Left lung (tissue), 10 donors: ENCODE data around the gene DPP9. TPM values are rescaled to one million over a fixed set of nuclear protein-coding genes. Genes with fewer than 3 reads are reported as not detected.

Experiments
- ATAC-seq: fragments of 200-7000 bp; cut with Tn5 transposase; one replicate; pipeline ENCODE4 v1.9.1; 2020; ENCODE audit warnings: moderate library complexity
- DNase-seq, 4 donors: peaks; one replicate each; pipeline ENCODE4 v3.0.0-alpha.2; 2013 to 2020
- H3K27ac ChIP-seq, 2 donors: fragments of 200-600 bp; sonication (generic) in 1 of 2; one replicate each; pipeline versions ENCODE4 v1.5.0 to v1.8.0; 2020 to 2021
- H3K27me3 ChIP-seq, 2 donors: fragments of 200-600 bp; sonication (generic) in 1 of 2; one replicate each; pipeline versions ENCODE4 v1.5.0 to v1.8.0; 2020 to 2021
- H3K36me3 ChIP-seq, 2 donors: fragments of 200-600 bp; sonication (generic) in 1 of 2; one replicate each; pipeline versions ENCODE4 v1.5.0 to v1.8.0; 2020 to 2021
- H3K4me1 ChIP-seq, 2 donors: fragments of 200-600 bp; one replicate each; pipeline ENCODE4 v1.8.0; 2021
- H3K4me3 ChIP-seq, 2 donors: fragments of 200-600 bp; sonication (generic) in 1 of 2; one replicate each; pipeline versions ENCODE4 v1.5.0 to v1.8.0; 2020 to 2021; ENCODE audit warnings: mild to moderate bottlenecking in 1 of 2
- H3K9me3 ChIP-seq, 2 donors: fragments of 200-600 bp; sonication (generic) in 1 of 2; one replicate each; pipeline versions ENCODE4 v1.5.0 to v1.8.0; 2020 to 2021
- CTCF ChIP-seq, 2 donors: fragments of 200-600 bp; sonication (generic) in 1 of 2; IDR thresholded peaks; one replicate each; pipeline versions ENCODE4 v1.5.0 to v1.8.0; 2021; ENCODE audit warnings: antibody characterized with exemption in 2 of 2
- intact Hi-C, 2 donors: fragments of 100-400 bp; cut with DNase I; formaldehyde crosslinking; loops; one replicate each; pipeline versions ENCODE4 v1.11.2 to v1.14.2; 2022
- polyA plus RNA-seq, 6 donors: library from polyadenylated mRNA; unstranded; fragments of 120-200 nt; gene quantifications; one replicate each; pipeline ENCODE4 v1.2.1, GENCODE V29; 2013; ENCODE audit not compliant: insufficient read length in 6 of 6
- total RNA-seq, 2 donors: library from RNA; stranded (reverse); fragmentation: NEBNext Ultra II Directional; extraction: Animal tissue kit (Norgen Biotek cat#: 25700); gene quantifications; one replicate each; pipeline ENCODE4 v1.2.1, GENCODE V29; 2021
- donor health status: DM: no; HTN: yes; CAD: no.
- donor health status: DM: no; HTN: no; CAD: no.

DPP9 gene
- total and polyA plus RNA-seq, 8 donors: 25.2 to 95.5 (median 31.3) TPM

- Histone ChIP-seq H3K27me3 (no peaks in the 10 kb centered on the region), H3K4me1 (peaks cover 12 to 42% of the 10 kb centered on the region in 2 donors), H3K4me3 (no peak overlapping the region), H3K27ac (peak overlapping the region; percentile 19 to 33), H3K36me3 (peaks cover 0 to 100% of the 10 kb centered on the region in 2 donors), H3K9me3 (no peaks in the 10 kb centered on the region)
- intact Hi-C loops: no loop called here
- ATAC-seq: no peak
- DNase-seq: no peak
- TF ChIP-seq CTCF (IDR thresholded peaks at IDR 0.05): no peak
These were observed 9.6 kb downstream of the DPP9 start for GRCh38 chr19:4714016-4714415.

GRCh38 chr19:4713384-4713951 lies 10.2 kb downstream of the DPP9 start:
- Histone ChIP-seq H3K4me3 (no peak overlapping the region), H3K4me1 (peaks cover 9 to 38% of the 10 kb centered on the region in 2 donors), H3K36me3 (peaks cover 0 to 100% of the 10 kb centered on the region in 2 donors), H3K9me3 (no peaks in the 10 kb centered on the region), H3K27me3 (no peaks in the 10 kb centered on the region), H3K27ac (peak overlapping the region; percentile 19 to 33)
- ATAC-seq (peak; percentile 33), DNase-seq (peak in 1 of 4 donors; percentile 72)
- TF ChIP-seq CTCF (IDR thresholded peaks at IDR 0.05): no peak
- intact Hi-C loops: no loop called here

GRCh38 chr19:4712771-4713170 lies 10.9 kb downstream of the DPP9 start:
- H3K4me1 ChIP-seq: peaks cover 4 to 33% of the 10 kb centered on the region in 2 donors
- H3K27me3 ChIP-seq: no peaks in the 10 kb centered on the region
- no peak for ATAC-seq
- H3K4me3 ChIP-seq: no peak overlapping the region
- H3K36me3 ChIP-seq: peaks cover 0 to 93% of the 10 kb centered on the region in 2 donors
- H3K27ac ChIP-seq: no peak overlapping the region
- intact Hi-C loops: no loop called here
- TF ChIP-seq CTCF (IDR thresholded peaks at IDR 0.05): no peak
- no peaks in the 10 kb centered on the region for H3K9me3 ChIP-seq
- DNase-seq: no peak

GRCh38 chr19:4711211-4711610 lies 12.4 kb downstream of the DPP9 start:
- H3K4me1 ChIP-seq: peaks cover 4 to 28% of the 10 kb centered on the region in 2 donors
- no peak overlapping the region for H3K27ac ChIP-seq
- ATAC-seq: no peak
- no peak for TF ChIP-seq CTCF (IDR thresholded peaks at IDR 0.05)
- no peak for DNase-seq
- no peaks in the 10 kb centered on the region for H3K27me3 ChIP-seq
- H3K4me3 ChIP-seq: no peak overlapping the region
- peaks cover 0 to 87% of the 10 kb centered on the region in 2 donors for H3K36me3 ChIP-seq
- no peaks in the 10 kb centered on the region for H3K9me3 ChIP-seq
- intact Hi-C loops: no loop called here

- no peaks in the 10 kb centered on the region for H3K27me3 ChIP-seq
- intact Hi-C loops: no loop called here
- no peak for TF ChIP-seq CTCF (IDR thresholded peaks at IDR 0.05)
- ATAC-seq (no peak), DNase-seq (no peak)
- peaks cover 4 to 29% of the 10 kb centered on the region in 2 donors for H3K4me1 ChIP-seq
- peak overlapping the region in 1 of 2 donors; percentile 3 for H3K27ac ChIP-seq
- no peak overlapping the region for H3K4me3 ChIP-seq
- H3K9me3 ChIP-seq: no peaks in the 10 kb centered on the region
- H3K36me3 ChIP-seq: peaks cover 0 to 86% of the 10 kb centered on the region in 2 donors
These were observed 13.4 kb downstream of the DPP9 start for GRCh38 chr19:4710281-4710600.
